Subcutaneous abdominal adipose tissue (tissue), 5 donors: Measurements from ENCODE around the gene CYB5RL.

Source experiments
- H3K27ac ChIP-seq: one replicate; pipeline ENCODE4 v1.7.0; 2013; ENCODE audit warnings: low read depth, mild to moderate bottlenecking, inconsistent platforms, low read length, moderate library complexity
- H3K27me3 ChIP-seq, 5 donors: one replicate each; pipeline ENCODE4 v1.7.0; 2013; ENCODE audit warnings: low read length in 5 of 5, inconsistent platforms in 1 of 5; ENCODE audit not compliant: control insufficient read depth in 5 of 5, insufficient read depth in 4 of 5
- H3K36me3 ChIP-seq, 5 donors: one replicate each; pipeline ENCODE4 v1.7.0; 2013; ENCODE audit warnings: low read length in 5 of 5; ENCODE audit not compliant: control insufficient read depth in 5 of 5, insufficient read depth in 5 of 5
- H3K4me1 ChIP-seq, 5 donors: one replicate each; pipeline ENCODE4 v1.7.0; 2013; ENCODE audit warnings: low read length in 5 of 5, mild to moderate bottlenecking in 3 of 5, moderate library complexity in 1 of 5; ENCODE audit not compliant: control insufficient read depth in 5 of 5, insufficient read depth in 5 of 5
- H3K4me3 ChIP-seq, 5 donors: one replicate each; pipeline ENCODE4 v1.7.0; 2013; ENCODE audit warnings: low read length in 5 of 5, low read depth in 1 of 5
- H3K9ac ChIP-seq, 5 donors: one replicate each; pipeline ENCODE4 v1.7.0; 2013; ENCODE audit warnings: low read length in 5 of 5, mild to moderate bottlenecking in 4 of 5, moderate library complexity in 3 of 5
- H3K9me3 ChIP-seq, 5 donors: one replicate each; pipeline ENCODE4 v1.7.0; 2013; ENCODE audit warnings: low read length in 5 of 5; ENCODE audit not compliant: control insufficient read depth in 5 of 5
- donor health status: healthy.
- donor health status: healthy.
- donor health status: healthy.
- donor health status: healthy.
- donor health status: healthy.

Gene CYB5RL, protein sequence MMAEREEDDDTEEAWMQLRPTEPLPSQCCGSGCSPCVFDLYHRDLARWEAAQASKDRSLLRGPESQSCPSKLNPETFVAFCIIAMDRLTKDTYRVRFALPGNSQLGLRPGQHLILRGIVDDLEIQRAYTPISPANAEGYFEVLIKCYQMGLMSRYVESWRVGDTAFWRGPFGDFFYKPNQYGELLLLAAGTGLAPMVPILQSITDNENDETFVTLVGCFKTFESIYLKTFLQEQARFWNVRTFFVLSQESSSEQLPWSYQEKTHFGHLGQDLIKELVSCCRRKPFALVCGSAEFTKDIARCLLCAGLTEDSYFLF

DNA sequence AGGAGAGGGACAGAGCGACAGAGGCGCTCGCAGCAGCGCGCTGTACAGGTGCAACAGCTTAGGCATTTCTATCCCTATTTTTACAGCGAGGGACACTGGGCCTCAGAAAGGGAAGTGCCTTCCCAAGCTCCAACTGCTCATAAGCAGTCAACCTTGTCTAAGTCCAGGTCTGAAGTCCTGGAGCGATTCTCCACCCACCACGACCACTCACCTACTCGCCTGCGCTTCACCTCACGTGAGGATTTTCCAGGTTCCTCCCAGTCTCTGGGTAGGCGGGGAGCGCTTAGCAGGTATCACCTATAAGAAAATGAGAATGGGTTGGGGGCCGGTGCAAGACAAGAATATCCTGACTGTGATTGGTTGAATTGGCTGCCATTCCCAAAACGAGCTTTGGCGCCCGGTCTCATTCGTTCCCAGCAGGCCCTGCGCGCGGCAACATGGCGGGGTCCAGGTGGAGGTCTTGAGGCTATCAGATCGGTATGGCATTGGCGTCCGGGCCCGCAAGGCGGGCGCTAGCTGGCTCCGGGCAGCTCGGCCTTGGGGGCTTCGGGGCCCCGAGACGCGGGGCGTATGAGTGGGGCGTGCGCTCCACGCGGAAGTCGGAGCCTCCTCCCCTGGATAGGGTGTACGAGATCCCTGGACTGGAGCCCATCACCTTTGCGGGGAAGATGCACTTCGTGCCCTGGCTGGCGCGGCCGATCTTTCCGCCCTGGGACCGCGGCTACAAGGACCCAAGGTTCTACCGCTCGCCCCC, at the start of gene CYB5RL, which contains the start of gene MRPL37:
TSS of gene CYB5RL (minus strand) at position 266 of the 754 bp plus-strand sequence. CDS start 4,414 bp downstream, outside the sequence.
TSS of gene MRPL37 (plus strand) at position 403 of the 754 bp plus-strand sequence. CDS start at position 480, 77 bp downstream.
- H3K4me1 ChIP-seq, result peaks cover 8 to 25% (median 24%) of the 10 kb centered on the region in 5 donors
- no peaks in the 10 kb centered on the region for H3K9me3 ChIP-seq
- H3K27ac ChIP-seq, result peak within 1 kb of the TSS; percentile 60
- H3K36me3 ChIP-seq, result peaks cover 2 to 22% (median 14%) of the 10 kb centered on the region in 5 donors
- H3K4me3 ChIP-seq, result peak within 1 kb of the TSS; percentile 91 to 99 (median 99)
- H3K27me3 ChIP-seq, result no peaks in the 10 kb centered on the region
- peak within 1 kb of the TSS; percentile 68 to 97 (median 92) for H3K9ac ChIP-seq

DNA sequence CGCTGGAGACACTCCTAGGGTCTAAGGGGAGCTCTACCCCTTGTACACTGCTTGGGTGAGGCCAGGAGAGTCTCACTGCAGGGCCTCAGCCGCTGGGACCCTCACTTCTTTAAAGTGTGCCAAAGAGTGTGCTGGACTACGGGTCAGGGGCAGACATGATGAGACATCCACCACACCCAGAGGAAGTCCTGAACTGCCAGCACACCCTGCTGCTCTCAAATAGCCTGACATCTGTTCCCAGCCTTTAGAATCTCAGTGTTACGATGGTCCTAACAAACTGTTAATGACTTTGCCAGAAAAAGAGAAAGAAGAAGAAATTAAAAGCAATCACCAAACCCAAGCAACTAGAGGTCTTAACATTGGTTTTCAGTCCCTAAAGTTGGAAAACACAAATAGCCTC, 49.1 kb upstream of the CYB5RL start:
- H3K9me3 ChIP-seq, result no peaks in the 10 kb centered on the region
- no peak overlapping the region for H3K27ac ChIP-seq
- H3K4me1 ChIP-seq, result peaks cover 2 to 23% (median 21%) of the 10 kb centered on the region in 5 donors
- no peak overlapping the region for H3K9ac ChIP-seq
- peaks cover 0 to 58% (median 32%) of the 10 kb centered on the region in 5 donors for H3K36me3 ChIP-seq
- H3K27me3 ChIP-seq, result no peaks in the 10 kb centered on the region
- H3K4me3 ChIP-seq, result no peak overlapping the region

DNA sequence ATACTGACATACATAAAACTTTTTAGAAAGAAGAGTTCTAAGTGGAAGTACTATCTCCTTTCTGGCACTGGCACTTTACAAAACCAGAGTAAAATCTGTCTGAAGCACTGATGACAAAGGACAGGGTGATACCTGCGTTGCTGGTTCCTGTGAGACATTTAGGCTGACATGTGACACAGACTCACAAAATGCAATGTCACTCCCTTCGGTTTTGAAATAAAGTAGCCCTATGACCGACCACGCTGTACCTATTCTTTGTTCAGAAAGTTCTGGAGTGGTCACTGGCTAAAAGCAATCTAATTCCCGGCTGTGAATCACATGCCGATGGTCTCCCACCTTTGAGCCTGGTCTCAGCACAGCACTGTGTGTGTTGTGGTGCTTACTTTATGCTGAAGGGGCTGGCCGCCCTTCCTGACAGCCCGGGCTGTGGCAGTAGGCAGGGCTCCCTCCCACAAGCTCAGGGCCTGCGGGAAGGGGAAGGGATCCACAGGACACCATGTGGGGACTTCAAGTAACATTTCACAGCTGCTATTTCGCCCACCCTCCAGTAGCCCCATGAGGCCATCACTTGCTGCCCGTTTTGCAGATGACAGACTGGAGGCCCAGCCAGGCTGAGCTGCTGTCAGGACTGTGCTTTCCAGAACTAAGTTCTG, 48.2 kb upstream of the CYB5RL start:
- Histone ChIP-seq H3K27me3 (no peaks in the 10 kb centered on the region), H3K27ac (no peak overlapping the region), H3K9me3 (no peaks in the 10 kb centered on the region), H3K9ac (no peak overlapping the region), H3K36me3 (peaks cover 0 to 65% (median 41%) of the 10 kb centered on the region in 5 donors), H3K4me1 (peaks cover 2 to 14% (median 12%) of the 10 kb centered on the region in 5 donors), H3K4me3 (no peak overlapping the region)

DNA sequence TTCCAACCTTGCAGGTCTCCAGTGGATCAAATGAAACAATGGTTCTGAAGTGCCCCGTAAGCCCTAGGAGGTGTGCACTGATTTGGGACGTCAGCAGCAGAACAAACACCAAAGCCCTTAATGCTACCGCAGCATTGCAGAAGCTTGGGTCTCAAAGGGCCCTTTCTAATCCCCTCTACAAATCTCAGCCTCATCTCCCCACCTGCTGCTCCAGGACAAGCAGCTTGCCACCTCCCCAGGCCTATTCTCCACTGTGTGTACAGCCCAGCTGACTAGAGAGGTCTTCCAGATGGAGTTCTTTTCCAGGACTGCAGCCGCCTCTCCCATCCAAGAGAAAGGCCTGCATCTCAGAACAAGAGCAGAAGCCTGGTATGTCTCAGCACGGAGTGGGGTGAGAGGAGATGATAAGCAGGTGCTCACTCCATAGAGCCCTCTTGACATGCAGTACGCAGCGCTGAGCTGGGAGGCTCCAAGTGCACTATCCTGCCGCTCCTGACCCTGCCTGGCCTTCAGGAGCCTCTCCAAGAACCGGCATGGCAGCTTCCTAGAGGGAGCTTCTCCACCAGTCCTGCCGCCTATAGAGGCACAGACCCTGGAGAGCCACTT, 46.4 kb upstream of the CYB5RL start:
- H3K4me1 ChIP-seq, result peaks cover 2 to 14% (median 12%) of the 10 kb centered on the region in 5 donors
- no peak overlapping the region for H3K9ac ChIP-seq
- H3K27ac ChIP-seq, result no peak overlapping the region
- H3K9me3 ChIP-seq, result no peaks in the 10 kb centered on the region
- peaks cover 0 to 69% (median 56%) of the 10 kb centered on the region in 5 donors for H3K36me3 ChIP-seq
- no peak overlapping the region for H3K4me3 ChIP-seq
- no peaks in the 10 kb centered on the region for H3K27me3 ChIP-seq

DNA sequence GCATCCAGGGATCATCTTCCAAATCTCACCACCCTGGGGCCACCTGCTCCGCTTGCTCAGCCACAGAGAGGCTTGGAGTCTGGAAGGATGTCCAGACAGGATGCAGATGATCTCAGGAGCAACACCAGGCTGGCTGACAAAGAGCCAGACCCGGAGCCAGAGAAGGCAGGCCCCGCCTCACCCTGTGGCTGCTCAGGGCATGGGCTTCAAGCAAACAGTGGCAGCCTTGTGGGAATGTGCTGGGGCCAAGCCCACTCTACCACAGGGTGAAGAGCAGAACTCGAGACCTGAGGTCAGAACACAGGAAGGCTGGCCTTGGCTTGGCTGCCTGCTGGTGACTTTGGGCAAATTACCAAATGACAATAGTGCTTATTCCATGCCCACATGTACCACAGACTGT, 45.7 kb upstream of the CYB5RL start:
- Histone ChIP-seq H3K9ac (no peak overlapping the region), H3K4me3 (no peak overlapping the region), H3K27ac (no peak overlapping the region), H3K36me3 (peaks cover 0 to 69% (median 58%) of the 10 kb centered on the region in 5 donors), H3K27me3 (no peaks in the 10 kb centered on the region), H3K4me1 (peaks cover 2 to 12% (median 10%) of the 10 kb centered on the region in 5 donors), H3K9me3 (no peaks in the 10 kb centered on the region)

DNA sequence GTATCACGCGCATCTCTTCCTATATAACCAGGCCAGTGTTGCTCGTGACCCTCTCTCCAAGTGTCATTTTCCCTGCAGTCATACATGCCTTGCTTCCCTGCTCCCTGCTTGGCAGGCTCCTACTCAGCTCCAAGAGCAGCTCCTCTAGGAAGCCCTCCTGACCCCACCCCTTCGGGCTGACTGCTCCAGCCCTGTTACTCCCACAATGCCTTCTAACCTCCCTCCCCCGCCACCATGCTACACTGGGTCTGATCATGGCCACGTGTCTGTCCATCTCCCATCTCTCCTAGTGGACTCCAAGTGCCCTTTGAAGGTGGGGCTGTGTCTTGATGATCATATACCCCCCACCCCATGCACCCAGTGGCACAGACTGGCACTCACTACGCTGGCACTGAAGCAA, 44.8 kb upstream of the CYB5RL start:
- Histone ChIP-seq H3K4me3 (no peak overlapping the region), H3K4me1 (peaks cover 0 to 5% (median 3%) of the 10 kb centered on the region in 5 donors), H3K9ac (no peak overlapping the region), H3K27me3 (no peaks in the 10 kb centered on the region), H3K36me3 (peaks cover 0 to 72% (median 61%) of the 10 kb centered on the region in 5 donors), H3K27ac (no peak overlapping the region), H3K9me3 (no peaks in the 10 kb centered on the region)

DNA sequence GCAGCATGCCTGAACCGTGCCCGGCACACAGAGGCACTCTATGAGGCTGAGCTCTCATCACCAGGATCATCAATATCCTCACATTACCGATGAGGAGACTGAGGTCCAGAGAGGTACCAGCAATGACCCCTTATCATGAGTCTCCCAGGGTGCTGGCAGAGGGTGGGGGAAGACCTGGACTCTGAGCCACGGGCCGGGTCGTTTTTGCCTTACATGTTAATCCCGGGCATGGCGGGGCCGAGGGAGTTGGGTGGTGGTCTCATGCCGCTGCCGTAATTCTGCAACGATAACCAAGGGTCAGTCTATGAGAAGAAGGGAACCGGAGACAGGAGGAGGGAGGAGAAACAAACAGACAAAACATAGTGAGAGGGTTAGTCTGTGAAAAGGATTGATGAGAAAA, 43.2 kb upstream of the CYB5RL start:
- peaks cover 0 to 5% (median 3%) of the 10 kb centered on the region in 5 donors for H3K4me1 ChIP-seq
- no peak overlapping the region for H3K9ac ChIP-seq
- no peak overlapping the region for H3K4me3 ChIP-seq
- H3K27ac ChIP-seq, result no peak overlapping the region
- H3K9me3 ChIP-seq, result no peaks in the 10 kb centered on the region
- H3K27me3 ChIP-seq, result no peaks in the 10 kb centered on the region
- H3K36me3 ChIP-seq, result peaks cover 0 to 77% (median 66%) of the 10 kb centered on the region in 5 donors

DNA sequence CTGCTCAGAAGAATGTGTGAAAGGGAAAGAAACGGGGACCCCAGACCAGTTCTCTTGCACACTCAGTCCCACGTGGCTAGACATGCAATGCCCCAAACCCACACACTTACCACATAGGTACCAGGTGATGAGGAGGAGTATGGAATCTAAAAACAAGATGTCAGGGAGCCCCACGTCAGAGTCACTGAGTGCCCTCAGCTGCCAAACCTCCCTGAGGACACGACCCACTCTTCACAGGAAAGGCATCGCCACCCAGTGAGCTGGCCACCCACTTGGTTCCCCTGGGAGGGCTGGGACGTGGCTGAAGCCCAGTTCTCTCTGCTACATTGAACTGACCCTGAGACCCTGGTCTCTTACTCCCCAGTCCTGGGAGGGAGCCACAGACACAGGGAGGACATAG, 41.5 kb upstream of the CYB5RL start:
- Histone ChIP-seq H3K36me3 (peaks cover 10 to 83% (median 69%) of the 10 kb centered on the region in 5 donors), H3K27ac (no peak overlapping the region), H3K4me1 (peaks cover 0 to 5% (median 3%) of the 10 kb centered on the region in 5 donors)

DNA sequence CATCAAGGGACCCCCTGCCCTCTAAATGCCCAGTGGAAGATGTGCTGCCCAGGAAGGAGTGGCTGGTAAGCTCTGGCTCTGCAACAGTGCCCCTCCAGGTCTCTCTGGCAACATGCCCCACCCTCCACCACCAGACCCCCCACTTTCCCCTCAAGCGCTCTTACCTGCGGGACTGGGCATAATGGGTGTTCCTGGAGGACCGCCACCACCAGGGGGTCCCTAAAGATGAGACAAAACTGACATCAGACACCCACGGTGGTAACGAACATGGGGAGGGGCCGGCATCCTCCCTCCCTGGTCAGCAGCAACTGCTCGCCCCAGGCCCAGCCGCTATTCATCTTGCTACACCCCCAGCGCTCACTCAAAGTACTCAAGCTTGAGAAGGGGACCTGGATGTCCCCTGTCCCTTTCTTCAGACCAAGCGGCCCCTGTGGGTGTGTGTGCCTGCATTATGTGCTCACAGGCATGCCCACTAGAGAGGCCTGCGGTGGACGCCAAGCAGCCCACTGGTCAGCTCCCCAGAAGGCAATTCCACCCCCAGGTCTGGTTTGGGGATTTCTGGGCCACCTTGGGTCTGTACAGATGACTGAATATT, 41.0 kb upstream of the CYB5RL start:
- H3K4me3 ChIP-seq, result no peak overlapping the region
- peaks cover 0 to 5% (median 3%) of the 10 kb centered on the region in 5 donors for H3K4me1 ChIP-seq
- no peaks in the 10 kb centered on the region for H3K9me3 ChIP-seq
- peaks cover 10 to 81% (median 65%) of the 10 kb centered on the region in 5 donors for H3K36me3 ChIP-seq
- H3K9ac ChIP-seq, result no peak overlapping the region
- H3K27me3 ChIP-seq, result no peaks in the 10 kb centered on the region
- no peak overlapping the region for H3K27ac ChIP-seq

More for the DNA sequence above, 41.5 kb upstream of the CYB5RL start:
- no peaks in the 10 kb centered on the region for H3K27me3 ChIP-seq
- no peak overlapping the region for H3K9ac ChIP-seq
- no peaks in the 10 kb centered on the region for H3K9me3 ChIP-seq
- H3K4me3 ChIP-seq, result no peak overlapping the region
